GM21423 (cell line): Measurements from ENCODE around the gene RPL7A.
A peak's percentile ranks its signal among the peaks of the same experiment; 100 is the strongest.

Source experiments
- ATAC-seq: cut with Tn5 transposase; IDR thresholded peaks from one replicate; pipeline ENCODE4 v1.9.1; 2021; ENCODE audit warnings: mild to moderate bottlenecking, moderate library complexity; ENCODE audit not compliant: unreplicated experiment

Gene RPL7A

DNA sequence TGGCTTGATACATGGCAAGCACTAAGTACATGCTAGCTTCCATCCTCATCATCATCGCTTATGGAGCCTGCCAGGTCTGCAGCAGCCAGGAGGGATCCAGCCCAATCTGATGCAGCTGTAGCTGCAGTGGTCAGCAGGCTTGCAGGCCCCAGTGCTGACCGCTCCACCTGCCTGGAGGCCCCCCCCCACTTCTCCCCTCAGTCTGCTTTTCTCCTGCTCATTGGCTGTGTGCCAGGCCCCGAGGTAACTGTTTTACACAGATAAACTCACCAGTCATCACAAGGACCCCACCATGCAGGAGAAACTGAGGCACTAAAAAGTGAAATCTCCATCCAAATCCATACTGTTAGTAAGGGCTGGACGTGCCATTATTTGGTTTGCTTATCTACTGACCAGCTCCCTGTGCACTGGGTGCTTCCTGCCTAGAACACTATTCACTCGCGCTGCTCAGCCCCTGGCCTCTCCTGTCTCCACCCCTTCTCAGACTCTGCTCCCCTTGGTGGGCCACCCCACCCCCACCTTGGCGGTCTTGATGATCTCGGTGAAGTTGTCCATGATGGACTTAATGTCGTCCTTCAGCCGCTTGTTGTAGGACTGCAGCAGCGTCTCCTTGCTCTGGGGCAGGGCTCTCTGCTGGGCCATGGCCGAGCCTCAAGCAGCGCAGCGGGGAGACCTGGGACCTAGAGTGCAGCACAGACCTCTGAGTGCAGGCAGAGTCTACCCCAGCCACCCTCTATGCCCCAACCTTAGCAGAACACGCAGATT is 1.8 kb upstream of the RPL7A start:
- no peak for ATAC-seq

DNA sequence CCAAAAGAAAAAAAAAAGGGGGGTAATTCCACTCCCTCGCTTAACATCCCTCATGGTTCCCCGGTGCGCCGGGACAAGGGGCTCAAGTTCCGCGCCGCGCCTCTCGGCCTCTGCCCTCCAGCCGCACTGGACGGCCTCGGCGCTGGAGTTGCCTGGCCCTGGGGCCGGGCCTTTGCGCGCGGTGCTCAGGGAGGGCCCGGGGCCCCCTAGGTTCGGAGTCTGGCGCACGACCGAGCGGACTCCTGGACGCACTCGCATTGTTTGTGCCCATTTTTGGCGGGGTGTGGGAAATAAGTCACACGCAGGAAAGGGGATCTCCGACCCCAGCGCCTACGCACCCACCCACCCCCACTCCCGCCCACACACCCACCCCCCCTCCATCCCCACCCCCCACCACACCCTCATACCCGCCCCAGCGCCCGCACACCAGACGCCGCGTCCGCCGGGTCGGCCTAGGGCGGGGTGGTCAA is 468 bp upstream of the RPL7A start:
- ATAC-seq: peak; percentile 36

DNA sequence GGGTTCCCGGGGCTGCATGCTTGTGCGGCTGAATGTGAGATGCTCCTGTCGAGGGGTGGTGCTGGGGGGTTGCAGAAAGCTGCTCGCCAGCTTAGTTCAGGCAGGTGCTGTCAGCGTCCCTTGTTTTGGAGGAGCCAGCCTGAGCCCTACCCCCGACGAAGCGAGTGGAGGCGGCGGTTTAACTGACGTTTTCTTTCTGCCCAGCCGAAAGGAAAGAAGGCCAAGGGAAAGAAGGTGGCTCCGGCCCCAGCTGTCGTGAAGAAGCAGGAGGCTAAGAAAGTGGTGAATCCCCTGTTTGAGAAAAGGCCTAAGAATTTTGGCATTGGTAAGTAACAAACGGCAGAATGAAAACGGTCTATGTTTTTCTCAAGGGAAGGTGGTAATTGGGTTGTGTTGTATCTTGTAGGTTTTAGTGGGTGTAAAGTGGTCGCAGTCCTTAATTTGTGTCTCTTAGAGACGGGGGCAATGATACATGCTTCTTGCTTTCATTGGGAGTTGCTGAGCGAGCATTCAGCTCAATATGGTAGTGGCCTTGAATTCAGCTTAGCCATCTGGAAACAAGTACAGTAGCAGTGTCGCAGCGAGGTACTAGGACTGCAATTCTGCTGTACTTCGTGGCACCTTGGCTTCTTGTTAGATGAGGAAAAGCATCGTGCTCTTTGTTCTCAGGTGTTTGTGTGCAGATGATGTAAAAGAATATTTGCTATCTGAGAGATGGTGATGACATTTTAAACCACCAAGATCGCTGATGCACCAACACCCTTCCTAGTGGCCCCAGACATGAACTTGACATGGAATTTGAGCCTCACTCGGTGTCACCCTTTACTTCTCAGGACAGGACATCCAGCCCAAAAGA is 928 bp downstream of the RPL7A start:
- ATAC-seq: no peak

DNA sequence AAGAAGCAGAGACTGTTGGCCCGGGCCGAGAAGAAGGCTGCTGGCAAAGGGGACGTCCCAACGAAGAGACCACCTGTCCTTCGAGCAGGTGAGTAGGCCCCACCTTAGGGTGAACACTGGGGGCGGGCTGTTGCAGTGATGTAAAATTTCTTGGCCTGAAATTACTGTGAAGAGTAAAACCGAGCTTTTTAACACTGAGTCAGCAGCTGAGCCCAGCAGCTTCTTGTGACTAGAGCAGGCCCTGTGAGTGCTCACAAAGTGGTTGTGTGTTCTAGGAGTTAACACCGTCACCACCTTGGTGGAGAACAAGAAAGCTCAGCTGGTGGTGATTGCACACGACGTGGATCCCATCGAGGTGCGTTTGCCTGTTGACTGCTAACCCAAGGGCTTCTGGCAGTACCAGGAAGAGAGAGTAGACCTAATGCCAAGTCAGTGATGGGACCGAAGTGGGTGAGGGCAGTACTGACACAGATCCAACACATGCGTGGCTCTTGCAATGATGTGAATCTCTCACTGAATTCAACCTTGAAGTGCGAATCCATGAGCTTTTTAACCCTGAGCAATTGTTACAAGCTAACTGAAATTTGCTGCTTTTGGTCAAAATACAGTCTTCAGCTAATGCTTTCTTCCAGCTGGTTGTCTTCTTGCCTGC is 2.1 kb downstream of the RPL7A start:
- no peak for ATAC-seq

DNA sequence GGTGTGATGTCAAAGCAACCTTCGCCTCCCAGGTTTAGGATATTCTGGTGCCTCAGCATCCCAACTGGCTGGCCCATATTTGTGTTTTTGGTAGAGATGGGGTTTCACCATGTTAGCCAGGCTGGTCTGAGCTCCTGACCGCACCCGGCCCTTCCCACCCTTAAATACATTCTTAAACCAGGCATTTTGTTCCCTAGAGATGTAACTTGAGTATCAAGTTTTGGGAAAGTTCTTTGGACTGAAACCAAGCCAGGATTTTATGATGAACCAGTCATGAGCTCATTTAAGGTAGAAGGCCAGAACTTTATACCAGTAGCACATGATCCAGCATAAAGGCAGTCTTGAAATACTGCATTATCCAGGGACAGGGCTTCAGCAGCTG is 3.5 kb downstream of the RPL7A start:
- no peak for ATAC-seq

DNA sequence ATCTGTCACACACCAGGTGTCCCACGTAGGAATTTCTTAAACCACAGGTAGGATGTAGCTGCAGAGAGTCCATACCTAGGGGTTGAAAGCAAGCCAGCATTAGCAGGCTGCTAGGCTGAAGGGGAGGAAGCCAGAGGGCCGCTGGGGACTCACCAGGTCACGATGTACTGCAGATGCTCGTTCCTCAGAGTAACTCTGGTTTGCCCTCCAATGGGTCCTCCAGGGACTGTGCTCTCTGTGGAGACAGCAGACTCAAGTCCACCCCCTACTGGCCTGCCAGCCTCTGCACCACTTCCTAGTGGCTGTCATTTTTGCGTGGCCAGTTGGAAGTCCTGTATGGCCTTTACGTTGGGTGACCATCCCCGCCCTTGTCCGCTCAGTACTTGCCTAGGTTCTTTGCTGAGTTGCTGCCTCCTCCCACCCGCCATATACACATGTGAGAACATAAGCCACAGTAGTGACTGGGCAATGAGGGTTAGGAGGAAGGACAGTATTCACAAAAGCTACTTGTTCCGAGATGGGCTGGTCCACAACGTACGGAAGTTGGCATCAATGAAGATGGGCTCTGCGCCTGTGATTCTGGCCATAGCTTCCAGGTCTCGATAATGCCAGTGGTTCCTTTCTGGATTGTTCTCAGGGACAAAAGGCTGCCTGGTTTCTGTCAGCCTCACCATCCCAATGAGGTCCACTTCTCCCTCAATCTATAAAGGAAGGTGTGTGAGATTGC is 4.1 kb downstream of the RPL7A start:
- ATAC-seq: no peak

DNA sequence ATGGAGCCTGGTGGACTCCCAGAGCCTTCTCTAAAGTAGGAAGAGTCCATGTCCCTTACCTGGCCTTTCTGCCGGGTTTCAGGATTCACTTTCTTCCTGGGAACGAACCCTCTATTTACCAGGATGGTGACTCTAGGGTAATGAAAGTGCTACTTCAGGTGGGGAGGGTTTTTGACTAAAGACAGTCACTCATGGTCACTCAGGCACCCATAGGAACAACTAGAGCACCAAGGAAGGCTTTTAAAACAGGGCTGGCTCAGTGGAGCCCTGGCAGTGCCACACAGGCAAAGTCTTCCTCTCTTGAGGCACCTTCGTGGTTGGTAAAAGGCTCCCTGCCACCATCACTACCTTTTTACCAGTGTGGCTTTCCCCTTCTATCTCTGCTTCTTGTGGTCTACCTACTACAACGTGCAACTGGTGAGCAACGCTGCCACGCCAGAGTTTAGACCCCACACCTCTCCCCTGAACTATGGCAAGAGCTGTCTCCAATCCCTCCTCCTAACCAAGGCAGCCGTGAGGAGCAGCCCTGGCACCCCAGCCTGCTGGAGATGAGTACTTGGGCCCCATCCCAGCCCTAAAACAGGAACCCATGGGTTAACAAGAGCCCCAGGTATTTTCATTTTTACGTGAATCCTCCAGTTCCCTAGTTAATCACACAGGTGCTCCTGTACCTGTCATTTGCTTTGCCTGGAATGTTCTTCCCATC is 4.8 kb downstream of the RPL7A start:
- no peak for ATAC-seq

DNA sequence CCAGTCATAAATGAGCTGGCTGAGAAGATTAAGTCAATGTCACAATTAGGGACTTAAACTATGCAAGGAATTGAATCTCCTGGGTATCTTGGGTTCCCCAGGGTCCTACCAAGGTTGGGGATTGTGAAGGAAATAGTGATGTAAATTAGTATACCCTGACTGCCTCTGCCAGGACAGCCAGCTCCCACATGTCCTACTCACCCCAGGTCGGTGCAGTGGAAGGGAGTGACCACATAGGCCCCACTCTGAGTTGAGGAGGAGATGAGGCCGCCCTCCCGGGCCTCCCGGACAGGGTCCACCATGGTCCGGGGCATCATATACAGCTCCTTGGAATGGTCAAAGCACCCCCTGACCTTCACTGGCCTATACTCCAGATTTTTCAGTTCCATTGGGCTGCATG is 5.5 kb downstream of the RPL7A start:
- ATAC-seq: no peak

DNA sequence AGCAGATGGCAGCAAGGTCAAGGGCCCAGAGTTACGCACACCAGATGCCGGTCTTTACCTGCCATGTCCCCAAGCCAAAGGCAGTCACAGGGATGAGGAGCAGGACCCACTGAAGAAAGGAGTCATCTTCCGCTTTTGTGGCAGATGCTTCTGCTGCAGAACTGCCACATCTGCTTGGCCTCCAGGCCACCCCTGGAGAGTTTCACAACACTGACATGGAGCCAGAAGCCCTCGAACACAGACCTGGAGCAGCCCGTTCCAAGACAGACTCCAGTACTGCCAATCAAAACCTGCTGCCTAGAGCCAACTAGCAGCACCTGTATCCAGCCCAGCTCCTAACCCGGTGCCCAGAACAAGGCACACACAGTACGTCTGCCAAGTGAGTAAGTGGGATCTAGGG is 6.7 kb downstream of the RPL7A start:
- no peak for ATAC-seq

DNA sequence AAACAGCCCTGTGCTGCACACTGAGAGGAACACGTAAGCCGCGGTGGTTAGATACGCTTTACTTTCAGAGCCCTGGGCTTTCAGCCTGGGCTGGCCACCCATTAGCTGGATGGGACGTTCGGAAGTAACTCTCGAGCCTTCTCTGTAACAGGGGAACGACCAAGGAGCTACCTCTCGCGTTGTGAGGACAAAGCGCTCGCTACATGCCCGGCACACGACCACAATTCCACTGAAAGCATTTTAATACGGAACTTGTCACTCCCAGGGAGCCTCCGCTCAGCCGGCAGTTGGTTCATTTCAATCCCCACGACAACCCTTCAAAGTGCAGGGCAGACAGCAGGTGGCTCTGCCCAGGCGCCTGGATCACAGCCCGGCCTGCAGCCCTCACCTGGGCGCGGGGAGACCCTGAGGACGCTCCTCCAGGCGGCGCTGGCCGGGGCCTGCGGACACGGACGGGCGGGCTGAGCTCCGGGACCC is 7.9 kb downstream of the RPL7A start:
- peak; percentile 29 for ATAC-seq

DNA sequence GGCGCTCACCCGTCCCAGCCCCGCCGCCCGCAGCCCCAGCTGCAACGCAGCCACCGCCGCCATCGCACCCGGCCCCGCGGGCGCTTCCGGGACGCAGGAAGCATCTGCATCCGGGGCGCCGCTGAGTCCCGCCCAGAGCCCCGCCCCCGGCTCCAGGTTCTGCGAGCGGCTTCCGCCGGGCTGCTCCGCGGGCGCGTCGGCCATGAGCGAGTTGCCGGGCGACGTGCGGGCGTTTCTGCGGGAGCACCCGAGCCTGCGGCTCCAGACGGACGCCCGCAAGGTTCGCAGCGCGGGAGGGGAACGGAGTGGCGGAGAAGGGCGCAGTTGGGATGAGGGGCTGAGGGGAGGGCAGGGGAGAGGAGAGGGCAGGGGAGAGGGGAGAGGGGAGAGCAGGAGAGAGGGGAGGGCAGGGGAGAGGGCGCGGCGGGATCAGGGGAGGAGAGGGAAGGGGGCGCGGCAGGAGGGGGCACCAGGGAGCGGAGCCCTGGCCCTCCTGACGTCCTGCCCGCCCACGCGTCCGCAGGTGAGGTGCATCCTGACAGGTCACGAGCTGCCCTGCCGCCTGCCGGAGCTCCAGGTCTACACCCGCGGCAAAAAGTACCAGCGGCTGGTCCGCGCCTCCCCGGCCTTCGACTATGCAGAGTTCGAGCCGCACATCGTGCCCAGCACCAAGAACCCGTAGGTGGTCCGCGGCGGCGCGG is 8.5 kb downstream of the RPL7A start, which contains the start of the genes SURF1 and SURF2:
Gene SURF1, minus strand, starts transcription at position 97 of the 701 bp plus-strand sequence. Its CDS starts 34 bp downstream, at position 63.
Gene SURF2, plus strand, starts transcription at position 160 of the 701 bp plus-strand sequence. Its CDS starts 43 bp downstream, at position 203.
- ATAC-seq: peak; percentile 71

DNA sequence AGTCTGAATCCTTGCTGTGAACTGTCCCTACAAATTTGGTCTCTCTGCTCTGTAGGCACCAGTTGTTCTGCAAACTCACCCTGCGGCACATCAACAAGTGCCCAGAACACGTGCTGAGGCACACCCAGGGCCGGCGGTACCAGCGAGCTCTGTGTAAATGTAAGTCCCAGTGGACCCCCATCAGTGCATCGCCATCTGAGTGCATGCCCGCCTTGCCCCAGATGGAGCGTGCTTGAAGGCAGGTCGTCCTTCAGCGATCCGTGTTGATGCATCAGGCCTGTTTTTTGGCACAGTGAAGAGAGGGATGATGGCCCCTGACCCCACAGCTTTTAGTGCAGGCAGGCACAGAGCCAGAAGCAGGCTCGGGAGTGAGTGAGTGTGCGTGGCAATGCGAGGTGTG is 9.6 kb downstream of the RPL7A start:
- no peak for ATAC-seq

DNA sequence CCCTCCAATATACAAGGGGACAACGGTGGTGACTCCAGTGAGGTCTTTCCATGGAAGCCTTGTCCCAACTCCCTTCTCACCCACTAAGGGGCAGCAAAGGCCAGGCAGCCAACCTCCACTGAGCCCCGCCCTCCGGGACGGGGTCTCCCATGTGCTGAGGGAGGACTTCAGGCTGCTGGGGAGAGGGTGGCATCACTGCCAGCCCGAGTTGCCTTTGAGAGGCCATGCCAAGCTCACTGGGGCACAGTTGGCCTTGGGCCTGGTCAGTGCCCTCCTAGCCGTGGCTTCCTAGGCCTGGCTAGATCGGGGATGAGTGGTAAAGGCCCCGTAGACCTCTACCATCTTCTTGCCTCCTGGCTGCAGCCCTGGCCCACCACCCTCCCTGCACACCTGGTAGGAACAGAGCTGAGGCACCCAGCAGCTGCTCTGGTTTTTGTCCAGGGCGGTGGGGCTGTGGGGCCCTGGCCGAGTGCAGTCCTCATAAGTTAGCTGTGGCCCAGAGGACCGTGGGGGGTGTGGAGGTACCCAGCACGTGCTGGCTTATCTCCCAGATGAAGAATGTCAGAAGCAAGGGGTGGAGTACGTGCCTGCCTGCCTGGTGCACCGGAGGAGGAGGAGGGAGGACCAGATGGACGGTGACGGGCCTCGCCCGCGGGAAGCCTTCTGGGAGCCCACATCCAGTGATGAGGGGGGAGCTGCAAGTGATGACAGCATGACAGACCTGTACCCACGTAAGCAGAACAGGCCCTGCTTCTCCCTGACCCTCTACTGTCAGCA is 11.6 kb downstream of the RPL7A start:
- ATAC-seq: no peak

DNA sequence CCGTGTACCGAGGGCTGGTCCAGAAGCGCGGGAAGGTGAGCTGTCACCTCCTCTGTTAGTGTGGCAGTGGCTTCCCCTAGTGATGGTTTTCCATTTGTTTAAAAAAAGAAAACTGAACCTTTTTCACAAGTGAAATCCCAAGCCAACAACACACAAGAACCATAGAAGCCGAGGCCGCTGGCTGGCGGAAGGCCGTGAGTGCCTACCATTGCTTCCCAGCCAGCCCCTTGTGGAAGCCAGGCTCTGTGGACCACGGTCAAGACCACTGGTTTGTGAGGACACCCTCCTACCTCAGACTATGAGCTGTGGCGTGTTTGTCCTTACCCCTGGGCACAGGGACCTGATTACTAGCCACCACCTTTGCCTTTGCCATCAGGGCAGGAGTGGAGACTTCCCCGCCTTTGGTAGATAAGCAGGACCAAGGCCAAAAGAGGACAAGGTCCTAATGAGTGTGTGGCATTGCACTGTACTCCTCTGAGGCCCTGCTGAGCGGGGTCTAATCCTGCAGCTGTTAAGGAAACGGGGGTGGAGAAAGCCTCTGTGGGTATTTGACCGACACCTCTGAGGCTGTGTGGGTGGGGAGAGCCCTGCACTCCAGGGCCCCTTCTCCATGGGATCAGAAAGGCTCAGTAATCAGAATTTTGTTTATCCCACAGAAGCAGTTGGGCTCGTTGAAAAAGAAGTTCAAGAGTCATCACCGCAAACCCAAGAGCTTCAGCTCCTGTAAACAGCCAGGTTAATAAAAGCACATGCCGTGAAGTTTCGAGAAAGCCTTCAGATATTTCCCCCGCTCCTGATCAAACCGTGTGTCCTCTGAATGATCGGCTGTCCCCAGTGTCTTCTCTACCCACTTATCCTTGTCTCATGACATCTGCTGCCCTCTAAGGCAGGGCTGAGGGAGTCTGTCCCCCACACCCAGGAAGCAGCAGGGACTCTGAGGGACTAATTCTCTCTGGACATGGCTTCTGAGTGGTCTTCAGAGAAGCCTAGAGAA is 12.7 kb downstream of the RPL7A start:
- no peak for ATAC-seq

DNA sequence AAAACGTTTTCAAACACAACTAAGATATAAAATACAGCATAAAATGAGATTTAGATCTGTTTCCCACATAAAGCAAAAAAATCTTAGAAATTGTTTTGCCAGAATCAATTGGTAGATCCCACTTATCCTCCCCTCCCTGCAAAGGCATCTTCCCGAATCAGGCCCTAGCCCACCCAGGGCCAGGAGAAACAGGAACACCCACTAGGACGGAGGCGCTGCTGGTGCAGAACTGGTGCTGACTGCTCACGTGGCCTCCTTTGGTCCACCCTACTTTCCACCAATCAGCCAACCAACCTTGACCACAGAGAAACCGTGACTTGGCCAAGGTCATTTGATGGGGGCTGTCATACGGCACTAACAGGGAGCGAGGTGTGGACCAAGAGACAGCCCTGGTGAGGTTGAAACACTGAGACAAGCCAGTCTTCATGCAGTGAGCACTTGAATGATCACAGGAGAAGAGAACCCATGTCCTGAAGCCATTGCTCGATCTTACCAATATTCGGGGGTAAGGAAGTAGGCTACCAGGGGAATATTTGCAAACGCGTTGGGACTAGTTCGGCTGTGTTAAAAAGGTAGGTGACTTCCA is 13.6 kb downstream of the RPL7A start:
- ATAC-seq: no peak

DNA sequence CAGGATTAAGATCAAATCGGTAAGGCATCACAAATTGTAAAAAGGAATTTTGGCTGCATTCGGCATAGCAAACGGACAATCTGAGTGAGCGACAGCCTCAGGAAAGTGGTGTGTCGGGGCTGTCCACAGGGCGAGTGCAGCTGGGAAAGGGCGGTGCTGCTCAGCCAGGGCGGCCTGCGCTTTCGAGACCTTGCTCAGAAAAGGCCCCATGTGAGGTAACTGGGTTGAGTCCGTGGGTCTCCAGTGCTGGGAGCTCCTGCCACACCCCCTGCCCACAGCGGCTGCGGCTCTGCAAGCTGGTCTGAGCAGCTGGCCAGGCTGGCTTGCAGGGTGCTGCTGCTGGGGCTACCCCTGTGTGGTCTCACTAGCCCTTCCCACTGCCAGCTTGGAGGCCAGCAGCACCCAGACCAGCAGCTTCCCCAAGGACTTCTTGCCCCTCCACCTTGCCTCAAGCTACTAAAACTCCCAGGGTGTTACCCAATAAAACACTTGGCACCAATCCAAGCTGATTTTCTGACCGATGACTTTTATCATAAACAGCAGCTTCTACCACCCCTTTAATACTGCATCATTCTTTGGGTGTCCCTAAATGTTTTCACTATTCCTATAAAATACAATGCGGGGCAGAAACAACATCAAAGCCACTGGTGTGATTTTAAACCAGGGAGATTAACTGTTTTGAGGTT is 14.5 kb downstream of the RPL7A start:
- ATAC-seq: no peak
